ENCODE measurements around the gene SNAP47.

The SNAP47 gene

DNA sequence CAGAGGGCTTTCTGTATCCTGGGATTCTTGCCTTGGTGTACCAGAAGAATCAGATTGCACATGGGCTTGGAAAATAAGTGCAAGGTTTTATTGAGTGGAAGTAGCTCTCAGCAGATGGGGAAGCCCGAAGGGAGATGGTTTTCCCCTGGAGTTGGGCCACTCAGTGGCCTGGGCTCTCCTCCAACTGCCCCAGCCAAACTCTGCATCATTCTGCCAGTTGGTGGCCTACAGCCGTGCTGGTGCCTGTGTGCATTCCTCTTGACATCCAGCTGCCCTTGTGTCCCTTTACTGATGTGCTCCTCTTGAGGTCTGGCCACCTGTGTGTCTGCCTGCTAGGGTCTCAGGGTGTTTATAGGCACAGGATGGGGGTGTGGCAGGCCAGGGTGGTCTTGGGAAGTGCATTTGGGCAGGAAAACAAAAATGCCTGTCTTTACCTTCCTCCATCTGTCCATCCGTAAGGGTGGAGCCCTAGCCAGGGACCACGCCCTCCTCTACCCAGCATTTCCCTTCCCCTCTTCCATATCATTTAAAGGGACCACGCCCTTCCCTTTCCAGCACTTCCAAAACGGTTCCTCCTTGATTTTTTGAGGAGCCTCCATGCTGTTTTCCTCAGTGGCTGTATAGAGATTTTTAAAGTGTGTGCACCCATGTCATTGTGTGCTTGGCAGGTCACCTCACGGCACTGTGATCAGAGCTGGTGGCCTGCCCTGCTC is 18.9 kb downstream of the SNAP47 start:
- DNase-seq, result no peak

DNA sequence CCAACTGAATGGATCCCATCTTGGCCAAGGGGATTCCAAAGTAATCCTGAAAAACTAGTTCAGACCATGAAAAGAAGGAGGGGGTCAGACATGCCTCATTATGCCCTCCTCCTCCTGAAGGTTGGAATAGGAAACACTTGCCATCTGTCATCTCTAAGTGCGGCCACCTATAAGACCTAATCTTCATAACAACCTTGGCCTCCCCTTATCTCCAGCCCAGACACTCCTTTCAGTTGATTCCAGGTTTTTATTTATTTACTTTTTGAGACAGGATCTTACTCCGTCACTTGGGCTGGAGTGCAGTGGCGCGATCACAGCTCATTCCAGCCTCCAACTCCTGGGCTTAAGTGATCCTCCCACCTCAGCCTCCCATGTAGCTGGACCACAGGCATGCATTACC is 19.7 kb downstream of the SNAP47 start:
- DNase-seq, result no peak

GRCh38 chr1:227756172-227756959 is 21.1 kb downstream of the SNAP47 start:
- DNase-seq, result no peak

GRCh38 chr1:227757781-227758180 is 22.5 kb downstream of the SNAP47 start:
- DNase-seq, result no peak

GRCh38 chr1:227758366-227758765 is 23.1 kb downstream of the SNAP47 start:
- DNase-seq, result no peak

DNA sequence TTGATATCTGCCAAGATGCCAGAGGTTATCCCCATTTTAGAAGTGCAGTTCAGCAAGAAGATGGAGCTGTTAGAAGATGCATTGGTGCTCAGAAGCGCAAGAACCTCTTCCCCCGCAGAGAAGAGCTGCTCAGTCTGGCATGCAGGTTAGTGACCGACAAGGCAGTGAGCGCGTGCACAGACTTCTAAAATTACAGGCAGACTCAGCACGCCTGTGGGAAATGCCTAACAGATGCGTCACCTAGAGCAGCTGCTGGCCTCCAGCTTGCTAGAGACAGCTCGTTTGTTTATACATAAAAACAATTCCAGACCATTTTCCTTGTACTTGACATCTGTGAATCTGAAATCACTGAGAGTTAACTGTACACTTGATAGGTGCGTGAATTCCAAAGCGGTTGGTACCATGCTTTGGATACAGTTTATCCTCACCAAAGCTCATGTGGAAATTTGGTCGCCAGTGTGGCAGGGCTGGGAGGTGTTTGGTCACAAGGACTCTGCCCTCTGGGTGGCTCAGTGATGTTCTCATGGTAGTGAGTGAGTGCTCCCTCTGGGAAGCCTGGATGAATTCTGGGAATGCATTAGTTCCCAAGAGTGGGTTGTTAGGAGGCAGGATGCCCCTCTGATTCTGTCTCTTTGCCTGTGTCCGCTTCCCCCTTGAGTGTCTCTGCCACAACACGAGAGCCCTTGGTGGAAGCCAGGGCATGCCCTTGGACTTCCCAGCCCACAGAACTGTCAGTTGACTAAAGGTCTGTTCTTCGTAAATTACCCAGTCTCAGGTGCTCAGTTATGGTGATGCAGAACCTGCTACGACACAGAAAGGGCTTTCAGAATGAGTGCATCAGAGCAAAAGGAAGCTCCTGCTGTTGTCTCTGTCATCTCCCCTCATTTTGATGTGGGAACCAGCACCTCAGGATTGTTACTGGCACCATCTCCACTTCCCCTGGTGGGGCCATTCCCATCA is 24.4 kb downstream of the SNAP47 start:
- no peak for DNase-seq

- DNase-seq, result no peak
These were observed 25.1 kb downstream of the SNAP47 start for GRCh38 chr1:227760377-227760776.

DNA sequence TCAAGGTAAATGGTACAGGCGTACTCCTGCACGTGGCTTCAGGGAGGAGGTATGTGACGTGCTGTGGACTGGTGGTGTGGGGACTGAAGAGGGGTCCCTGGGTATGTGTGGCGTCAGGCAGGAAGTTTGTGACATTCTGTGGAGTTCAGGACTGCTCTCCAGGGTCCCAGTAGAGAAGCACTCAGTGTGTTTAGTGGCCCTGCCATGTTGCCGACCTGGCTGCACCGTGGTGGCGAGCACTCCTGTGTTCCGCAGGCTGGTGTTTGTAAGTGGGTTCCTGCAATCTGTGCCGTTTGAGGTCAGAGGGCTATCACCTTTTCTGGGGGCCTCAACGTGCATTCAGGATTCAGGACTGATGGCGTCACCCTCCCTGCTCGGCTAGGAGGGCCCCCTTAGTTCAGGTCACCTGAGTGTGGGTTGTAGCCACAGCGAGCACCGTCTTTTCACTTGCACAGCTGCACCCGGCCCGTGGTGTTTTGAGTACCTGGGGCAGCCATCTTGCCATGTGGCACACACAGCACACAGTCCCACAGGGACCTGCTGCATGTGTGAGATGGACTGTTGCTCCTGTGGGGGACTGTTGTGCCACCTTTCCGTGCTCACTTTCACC is 26.5 kb downstream of the SNAP47 start:
- no peak for DNase-seq

DNA sequence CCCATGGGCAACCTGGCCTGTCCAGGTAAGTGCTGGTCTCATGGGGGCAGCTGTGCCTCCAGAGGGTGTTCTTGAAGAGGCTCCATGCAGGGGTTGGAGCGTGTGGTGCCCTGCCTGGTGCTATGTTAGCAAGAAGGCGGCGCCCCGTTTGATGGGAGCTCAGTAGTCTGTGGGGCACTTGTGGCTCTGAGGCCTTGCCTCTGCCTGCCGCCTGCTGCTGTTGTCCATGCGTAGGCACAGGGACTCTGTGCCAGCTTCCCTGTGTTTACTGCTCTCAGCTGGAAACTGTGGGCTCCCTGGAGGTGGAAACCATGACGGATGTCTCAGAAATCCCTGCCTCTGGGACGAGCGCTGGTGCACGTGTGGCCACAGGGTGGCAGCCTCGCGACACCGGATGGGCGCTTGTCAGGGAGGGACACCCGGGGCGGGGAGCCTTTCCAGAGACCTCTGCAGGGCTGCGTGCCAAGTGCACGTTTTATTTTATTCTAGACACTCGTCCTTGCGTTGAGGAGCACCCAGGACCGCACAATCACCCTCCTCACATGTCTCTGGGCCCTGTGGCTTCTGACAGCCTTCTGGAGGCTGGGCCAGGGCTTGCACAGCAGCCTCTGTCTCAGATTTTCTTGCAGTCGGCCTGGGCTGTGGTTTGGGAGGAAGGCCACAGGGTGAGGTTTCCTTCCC is 27.1 kb downstream of the SNAP47 start:
- DNase-seq, result peak; percentile 84

GRCh38 chr1:227763246-227764018 is 28.2 kb downstream of the SNAP47 start:
- DNase-seq, result no peak

DNA sequence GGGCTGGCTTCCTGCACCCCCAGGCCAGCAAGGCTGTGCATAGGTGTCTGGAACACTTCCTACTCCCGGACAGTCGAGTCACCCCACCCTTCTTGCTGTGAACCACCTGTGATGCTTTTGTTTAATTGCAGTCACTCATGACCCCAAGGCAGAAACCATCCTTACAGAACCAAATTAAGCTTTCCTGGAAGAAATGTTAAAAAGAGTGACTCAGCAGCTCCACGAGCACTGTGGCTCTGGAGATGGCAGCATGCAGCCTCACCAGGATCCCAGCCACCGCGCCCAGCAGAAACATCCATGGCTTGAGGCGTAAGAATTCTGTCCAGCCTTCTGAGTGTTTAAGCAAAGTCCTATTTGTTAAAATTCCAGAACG is 28.8 kb downstream of the SNAP47 start:
- no peak for DNase-seq

DNA sequence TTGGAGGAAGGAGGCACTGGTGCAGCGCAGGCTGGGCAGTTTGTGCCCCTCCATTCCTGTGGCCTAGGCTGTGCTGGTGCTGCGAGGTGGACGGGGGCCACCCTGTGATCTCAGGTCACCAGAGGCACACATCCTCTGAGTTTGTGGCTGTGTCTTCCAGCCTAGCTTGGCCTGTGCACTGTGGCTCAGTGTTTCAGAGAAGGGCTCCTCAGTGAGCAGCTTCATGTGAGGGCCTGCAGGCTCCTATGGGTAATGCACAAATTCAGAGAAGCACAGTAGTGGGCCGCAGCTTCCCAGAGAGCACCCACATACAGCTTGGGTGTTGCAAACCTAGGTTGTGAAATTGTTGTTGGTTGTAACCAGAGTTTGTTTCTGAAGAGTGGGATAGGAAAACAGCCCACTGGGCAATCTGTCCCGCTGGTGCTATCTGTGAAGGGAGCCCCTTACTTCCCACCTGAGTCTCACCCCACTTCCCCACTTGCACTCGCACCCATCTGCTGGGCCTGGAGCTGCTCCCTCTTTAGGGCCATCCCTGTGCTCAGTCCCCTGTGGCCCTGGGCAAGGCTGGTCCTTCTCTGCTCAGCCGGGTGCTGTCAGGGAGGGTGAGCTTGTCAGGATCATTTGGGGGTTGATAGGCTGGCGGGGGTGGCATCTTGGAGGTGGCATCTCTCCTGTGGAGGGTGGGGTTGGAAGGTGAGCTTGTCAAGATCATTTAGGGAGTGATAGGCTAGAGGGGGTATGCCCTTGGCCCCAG is 30.2 kb downstream of the SNAP47 start:
- no peak for DNase-seq

DNA sequence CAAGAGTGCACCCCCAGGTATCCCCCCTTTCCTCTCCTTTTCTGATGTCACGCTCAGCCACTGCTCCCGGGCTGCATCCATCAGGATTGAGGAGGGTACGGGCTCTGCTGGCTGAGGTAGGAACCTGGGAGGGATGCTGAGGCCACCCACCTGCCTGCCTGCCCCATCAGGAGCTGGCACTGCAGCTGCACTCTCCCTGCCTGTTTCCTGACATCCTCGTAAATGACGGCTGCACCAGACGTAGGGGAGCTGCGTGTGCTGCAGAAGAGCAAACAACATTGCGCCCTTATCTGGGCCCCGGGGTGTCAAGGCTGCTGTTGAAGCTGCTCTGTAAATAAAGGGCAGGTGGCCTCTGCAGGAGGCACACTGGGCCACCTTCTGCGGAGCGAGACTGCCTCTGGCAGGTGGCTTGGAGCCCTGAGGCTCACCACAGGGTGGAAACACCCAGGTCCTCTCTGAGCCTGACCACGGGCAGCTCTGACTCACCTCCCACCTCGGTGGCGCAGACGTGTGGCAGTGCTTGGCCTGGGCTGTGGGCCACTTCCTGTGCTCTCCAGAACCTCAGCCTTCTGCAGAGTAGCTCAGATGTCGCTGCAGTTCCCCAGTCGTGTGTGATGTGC is 30.9 kb downstream of the SNAP47 start:
- DNase-seq, result peak; percentile 90

GRCh38 chr1:227766653-227767277 is 31.5 kb downstream of the SNAP47 start:
- DNase-seq, result no peak

GRCh38 chr1:227767401-227768124 is 32.3 kb downstream of the SNAP47 start:
- DNase-seq, result no peak

- DNase-seq, result no peak
These were observed 32.8 kb downstream of the SNAP47 start for GRCh38 chr1:227768125-227768439.

- no peak for DNase-seq
These were observed 33.4 kb downstream of the SNAP47 start for GRCh38 chr1:227768640-227769039.

- DNase-seq, result no peak
These were observed 34.1 kb downstream of the SNAP47 start for GRCh38 chr1:227769047-227769935.
